Astrocyte of the spinal cord (primary cell): Measurements from ENCODE around the gene ZFP14.
"Not testable (repeated sequence)": the region's sequence is repeated elsewhere in the genome, so short reads cannot be mapped to it uniquely, and the experiment has no call there.

ENCODE experiments used
- DNase-seq: peaks from one replicate; pipeline ENCODE4 v3.0.0; 2011; ENCODE audit warnings: low read depth, low spot score
- H3K4me3 ChIP-seq: 2 replicates; pipeline ENCODE4 v1.5.1; 2011; ENCODE audit warnings: low read depth, mild to moderate bottlenecking, low read length, moderate library complexity
- CTCF ChIP-seq: IDR thresholded peaks from 2 replicates; pipeline ENCODE4 v1.5.1; 2012; ENCODE audit warnings: low read depth, mild to moderate bottlenecking, low read length, inconsistent platforms
- in situ Hi-C: cut with HindIII; loops from 2 replicates; pipeline ENCODE4 v1.10.0; 2017; ENCODE audit warnings: low sequenced_read_pairs

Gene ZFP14

DNA sequence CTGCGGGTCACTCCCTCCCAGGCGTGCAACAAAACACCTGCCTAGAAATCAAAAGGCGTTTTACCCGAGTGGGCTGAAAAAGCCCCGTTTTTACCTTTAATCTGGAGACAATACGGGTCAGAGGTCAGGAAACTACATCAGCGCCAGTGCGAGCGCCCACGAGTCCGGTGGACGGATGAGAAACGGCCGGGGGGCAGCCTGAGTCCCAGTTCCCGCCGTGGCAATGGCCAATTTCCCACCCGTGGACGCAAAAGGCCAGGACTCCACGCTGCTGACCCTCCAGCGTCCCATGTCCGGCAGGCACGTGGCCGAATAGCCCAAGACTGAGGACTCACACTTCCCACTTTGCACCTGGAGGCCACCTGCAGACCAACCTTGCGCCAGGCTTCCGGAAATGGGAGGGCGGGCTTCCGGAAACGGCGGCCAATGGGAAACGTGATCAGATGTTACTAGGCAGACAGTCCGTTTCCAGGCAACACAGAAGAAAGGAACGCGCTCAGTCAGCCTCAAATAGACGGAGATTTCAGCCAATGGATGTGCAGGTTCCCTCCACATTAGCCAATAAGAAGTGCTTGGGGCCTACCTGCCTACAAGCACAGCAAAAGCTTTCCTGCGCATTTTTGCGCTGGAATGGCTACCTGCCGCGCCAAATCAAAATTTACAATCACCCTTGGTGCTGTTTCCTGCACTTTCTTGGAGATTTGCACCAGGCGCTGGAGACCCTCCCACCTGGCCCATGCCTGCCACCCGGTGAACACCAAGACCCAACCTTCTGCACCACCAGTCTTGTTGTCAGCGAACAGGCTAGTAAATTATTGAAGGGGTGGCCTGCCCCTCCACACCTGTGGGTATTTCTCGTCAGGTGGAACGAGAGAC lies 47.4 kb downstream of the ZFP14 start:
- in situ Hi-C loops: no loop called here
- TF ChIP-seq CTCF: no peak
- H3K4me3 ChIP-seq: peak overlapping the region; percentile 95
- DNase-seq: peak; percentile 95

- TF ChIP-seq CTCF: no peak
- in situ Hi-C loops: no loop called here
- no peak for DNase-seq
- no peak overlapping the region for H3K4me3 ChIP-seq
Measured at GRCh38 chr19:36330216-36330615, 48.8 kb downstream of the ZFP14 start.

DNA sequence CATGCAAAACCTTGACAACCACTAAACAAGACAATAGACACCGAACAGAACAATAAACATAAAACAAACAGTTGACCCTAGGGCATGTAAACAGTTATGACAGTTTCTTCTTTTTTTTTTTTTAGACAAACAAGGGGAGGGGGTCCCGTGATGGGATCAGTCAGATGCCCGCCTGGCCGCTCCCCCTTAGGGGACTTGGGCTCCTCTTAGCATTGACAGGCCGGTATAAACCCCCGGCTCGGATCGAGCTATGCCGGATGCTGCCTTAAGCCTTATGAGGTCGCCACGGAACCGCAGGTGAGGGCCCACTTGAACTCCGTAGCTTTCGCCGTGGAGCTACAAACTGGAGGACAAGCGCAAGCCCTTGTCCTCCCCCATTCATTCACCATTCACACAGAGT lies 49.5 kb downstream of the ZFP14 start:
- DNase-seq, in situ Hi-C loops: not testable (repeated sequence)

GRCh38 chr19:36326649-36327048 lies 52.4 kb downstream of the ZFP14 start:
- in situ Hi-C loops: not testable (repeated sequence)

More for the DNA sequence above, 49.5 kb downstream of the ZFP14 start:
- H3K4me3 ChIP-seq: not testable (repeated sequence)

GRCh38 chr19:36315164-36315563 lies 63.8 kb downstream of the ZFP14 start:
- H3K4me3 ChIP-seq, DNase-seq, in situ Hi-C loops: not testable (repeated sequence)

More at GRCh38 chr19:36326649-36327048, 52.4 kb downstream of the ZFP14 start:
- H3K4me3 ChIP-seq, DNase-seq: not testable (repeated sequence)

DNA sequence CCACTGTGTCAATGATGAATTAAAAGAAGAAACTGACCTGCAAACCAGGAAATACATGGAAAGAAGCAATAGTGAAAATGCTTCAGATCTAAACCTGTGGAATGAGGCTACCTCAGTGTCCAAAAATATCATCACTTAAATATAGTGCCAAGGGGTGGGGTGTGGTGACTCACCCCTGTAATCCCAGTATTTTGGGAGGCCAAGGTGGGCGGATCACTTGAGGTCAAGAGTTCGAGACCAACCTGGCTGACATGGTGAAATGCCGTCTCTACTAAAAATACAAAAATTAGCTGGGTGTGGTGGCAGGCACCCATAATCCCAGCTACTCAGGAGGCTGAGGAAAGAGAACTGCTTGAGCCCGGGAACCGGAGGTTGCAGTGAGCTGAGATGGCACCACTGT lies 64.9 kb downstream of the ZFP14 start:
- H3K4me3 ChIP-seq, in situ Hi-C loops, DNase-seq: not testable (repeated sequence)

DNA sequence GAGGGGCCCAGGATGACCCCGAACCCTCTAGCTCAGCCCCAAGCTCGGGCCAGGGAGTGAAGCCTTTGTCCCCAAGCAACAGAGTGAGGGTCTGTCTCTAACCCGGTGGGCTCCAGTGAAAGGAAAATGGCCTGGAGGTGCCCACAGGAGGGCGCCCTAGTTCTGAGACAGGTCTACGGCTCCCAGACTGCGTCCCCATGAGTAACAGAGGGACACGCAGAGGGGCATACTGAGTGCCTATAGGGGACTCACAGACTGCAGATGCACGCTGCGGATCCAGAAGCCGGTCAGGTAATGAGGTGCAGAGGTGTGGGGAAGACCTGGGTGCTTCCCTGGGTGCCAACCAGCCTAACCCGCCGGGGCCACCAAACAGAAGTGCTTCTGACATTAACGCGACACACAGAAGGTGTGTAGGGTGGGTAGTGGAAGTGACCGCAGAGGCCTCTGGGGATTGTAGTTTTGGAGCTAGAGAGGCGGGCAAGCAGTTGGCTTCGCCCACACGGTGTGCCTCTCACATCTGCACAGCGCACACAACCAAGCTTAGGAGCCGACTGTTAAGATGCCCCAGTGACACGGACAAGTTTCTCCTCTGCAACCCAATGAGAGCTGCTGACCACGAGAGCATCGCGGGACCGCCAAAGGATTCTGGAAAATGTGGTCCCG lies 67.8 kb downstream of the ZFP14 start:
- H3K4me3 ChIP-seq, DNase-seq, in situ Hi-C loops: not testable (repeated sequence)

DNA sequence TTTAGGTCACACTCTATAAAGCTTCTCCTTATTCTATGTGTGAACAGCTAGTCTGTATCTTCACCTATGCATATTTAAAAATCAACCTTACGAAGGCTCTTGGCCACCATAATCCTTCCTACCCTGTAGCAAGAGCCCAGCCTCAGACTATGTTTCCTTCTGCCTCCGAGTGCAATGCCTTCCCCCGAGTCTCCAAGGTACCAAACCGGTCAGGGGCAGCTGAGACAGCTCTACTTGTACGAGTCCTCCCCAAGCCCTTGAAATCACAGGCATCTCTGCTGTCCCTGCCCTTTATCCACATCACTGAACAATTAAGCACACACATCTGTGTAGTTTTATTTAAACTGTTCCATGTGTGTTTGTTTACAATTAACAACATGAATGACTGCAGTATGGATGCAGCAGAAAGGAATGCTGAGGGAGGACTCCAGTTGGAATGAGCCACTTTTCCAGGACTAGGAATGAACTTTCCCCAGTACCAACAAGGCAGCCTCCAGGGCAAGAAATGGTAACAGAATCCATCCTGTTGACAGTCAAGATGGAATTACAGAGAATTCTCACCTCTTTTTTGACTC lies 68.5 kb downstream of the ZFP14 start:
- in situ Hi-C loops: not testable (repeated sequence)

GRCh38 chr19:36309759-36310158 lies 69.2 kb downstream of the ZFP14 start:
- H3K4me3 ChIP-seq: peak overlapping the region; percentile 13
- DNase-seq, in situ Hi-C loops: not testable (repeated sequence)

More for the DNA sequence above, 68.5 kb downstream of the ZFP14 start:
- not testable (repeated sequence) for DNase-seq, H3K4me3 ChIP-seq

- H3K4me3 ChIP-seq, in situ Hi-C loops, DNase-seq: not testable (repeated sequence)
Measured at GRCh38 chr19:36309309-36309708, 69.7 kb downstream of the ZFP14 start.

- H3K4me3 ChIP-seq, in situ Hi-C loops, DNase-seq: not testable (repeated sequence)
Measured at GRCh38 chr19:36292317-36292716, 86.7 kb downstream of the ZFP14 start.
